Mesenchymal stem cell (in vitro differentiated cells and primary cell): ENCODE measurements around the gene MARK3.
A peak's percentile ranks its signal among the peaks of the same experiment; 100 is the strongest.

Experiments used
- DNase-seq: peaks from one replicate; pipeline ENCODE4 v3.0.0-alpha.2; 2013
- H2AFZ ChIP-seq: one replicate; pipeline ENCODE4 v1.6.1; 2013; ENCODE audit warnings: low read depth, mild to moderate bottlenecking, control low read depth, inconsistent platforms, low read length, moderate library complexity
- H2AK5ac ChIP-seq: 2 replicates; pipeline ENCODE4 v1.6.1; 2013; ENCODE audit warnings: low read length, moderate library complexity, mild to moderate bottlenecking, inconsistent platforms; ENCODE audit not compliant: severe bottlenecking
- H2BK120ac ChIP-seq: one replicate; pipeline ENCODE4 v1.6.1; 2013; ENCODE audit warnings: low read depth, mild to moderate bottlenecking, inconsistent platforms, low read length, moderate library complexity
- H2BK12ac ChIP-seq, 2 experiments: one replicate each; pipeline ENCODE4 v1.6.1; 2013; ENCODE audit warnings: inconsistent platforms in 2 of 2, low read length in 2 of 2, mild to moderate bottlenecking in 2 of 2, moderate library complexity in 2 of 2, control low read depth in 1 of 2
- H2BK15ac ChIP-seq: one replicate; pipeline ENCODE4 v1.6.1; 2013; ENCODE audit warnings: mild to moderate bottlenecking, low read depth, inconsistent platforms; ENCODE audit not compliant: poor library complexity, severe bottlenecking
- H2BK5ac ChIP-seq: 2 replicates; pipeline ENCODE4 v1.6.1; 2013; ENCODE audit warnings: low read depth, mild to moderate bottlenecking, low read length, control low read depth, inconsistent platforms; ENCODE audit not compliant: poor library complexity, severe bottlenecking
- H3K14ac ChIP-seq, 2 experiments: one replicate each; pipeline ENCODE4 v1.6.1; 2013; ENCODE audit warnings: inconsistent platforms in 2 of 2, low read length in 2 of 2, control low read depth in 1 of 2, mild to moderate bottlenecking in 1 of 2, moderate library complexity in 1 of 2
- H3K18ac ChIP-seq, 2 experiments: one replicate each; pipeline ENCODE4 v1.6.1; 2013; ENCODE audit warnings: inconsistent platforms in 2 of 2, low read length in 2 of 2, control low read depth in 1 of 2, low read depth in 1 of 2, mild to moderate bottlenecking in 1 of 2
- H3K23ac ChIP-seq, 2 experiments: one replicate each; pipeline ENCODE4 v1.6.1; 2013; ENCODE audit warnings: inconsistent platforms in 2 of 2, low read length in 2 of 2, mild to moderate bottlenecking in 2 of 2, moderate library complexity in 2 of 2, control low read depth in 1 of 2
- H3K27ac ChIP-seq: 2 replicates; pipeline ENCODE4 v1.5.1; 2013; ENCODE audit warnings: mild to moderate bottlenecking, moderate library complexity, low read length, control low read depth, inconsistent platforms; ENCODE audit not compliant: poor library complexity, severe bottlenecking
- H3K27me3 ChIP-seq, 2 experiments: 2 replicates each; pipeline versions ENCODE4 v1.6.1 to v1.7.0; 2013; ENCODE audit warnings: low read length in 2 of 2, mild to moderate bottlenecking in 2 of 2, moderate library complexity in 2 of 2, control low read depth in 1 of 2, inconsistent platforms in 1 of 2; ENCODE audit not compliant: control insufficient read depth in 1 of 2, insufficient read depth in 1 of 2
- H3K36me3 ChIP-seq, 2 experiments: 2 replicates each; pipeline versions ENCODE4 v1.6.1 to v1.7.0; 2013; ENCODE audit warnings: low read length in 2 of 2, control low read depth in 1 of 2, inconsistent platforms in 1 of 2, low read depth in 1 of 2, mild to moderate bottlenecking in 1 of 2; ENCODE audit not compliant: insufficient read depth in 2 of 2, control insufficient read depth in 1 of 2
- H3K4ac ChIP-seq, 2 experiments: one replicate each; pipeline ENCODE4 v1.6.1; 2013; ENCODE audit warnings: inconsistent platforms in 2 of 2, low read length in 2 of 2, mild to moderate bottlenecking in 2 of 2, moderate library complexity in 2 of 2, control low read depth in 1 of 2, low read depth in 1 of 2
- H3K4me1 ChIP-seq: 2 replicates; pipeline ENCODE4 v1.6.1; 2013; ENCODE audit warnings: low read depth, low read length, control low read depth; ENCODE audit not compliant: control insufficient read depth, insufficient read depth
- H3K4me2 ChIP-seq: 2 replicates; pipeline ENCODE4 v1.6.1; 2013; ENCODE audit warnings: low read length, mild to moderate bottlenecking, inconsistent platforms; ENCODE audit not compliant: poor library complexity, severe bottlenecking
- H3K4me3 ChIP-seq, 2 experiments: 2 replicates each; pipeline versions ENCODE4 v1.5.1 to v1.7.0; 2013; ENCODE audit warnings: low read length in 2 of 2, mild to moderate bottlenecking in 2 of 2, control low read depth in 1 of 2, low read depth in 1 of 2; ENCODE audit not compliant: insufficient read depth in 1 of 2
- H3K79me1 ChIP-seq: replicated peaks from 2 replicates; pipeline ENCODE4 v1.6.1; 2013; ENCODE audit warnings: mild to moderate bottlenecking, control low read depth, low read length, inconsistent platforms; ENCODE audit not compliant: poor library complexity, severe bottlenecking
- H3K9ac ChIP-seq: 2 replicates; pipeline ENCODE4 v1.7.0; 2013; ENCODE audit warnings: mild to moderate bottlenecking, low read length, moderate library complexity
- H3K9me3 ChIP-seq: 2 replicates; pipeline ENCODE4 v1.7.0; 2013; ENCODE audit warnings: mild to moderate bottlenecking, low read length; ENCODE audit not compliant: control insufficient read depth
- H4K8ac ChIP-seq: one replicate; pipeline ENCODE4 v1.6.1; 2013; ENCODE audit warnings: inconsistent platforms, mild to moderate bottlenecking, low read length, moderate library complexity
- H4K91ac ChIP-seq: one replicate; pipeline ENCODE4 v1.6.1; 2013; ENCODE audit warnings: mild to moderate bottlenecking, low read length, inconsistent platforms
- WGBS: methylation state at CpG from one replicate; pipeline ENCODE4 v1.1.7; 2013; ENCODE audit warnings: mixed read lengths; 5-methylcytosine and 5-hydroxymethylcytosine counted together

Gene MARK3

GRCh38 chr14:103380719-103381377 is 4.4 kb upstream of the MARK3 start:
- H4K91ac ChIP-seq: no peak overlapping the region
- H3K4me3 ChIP-seq: no peak overlapping the region
- H2BK5ac ChIP-seq: no peak overlapping the region
- no peak overlapping the region for H2BK12ac ChIP-seq
- 17% methylated on average over 1 of the region's 2 CpGs for WGBS
- H3K18ac ChIP-seq: no peak overlapping the region
- H3K36me3 ChIP-seq: no peaks in the 10 kb centered on the region
- no peak overlapping the region for H3K4ac ChIP-seq
- peaks cover 9% of the 10 kb centered on the region for H3K4me1 ChIP-seq
- no peak overlapping the region for H3K23ac ChIP-seq
- H2BK15ac ChIP-seq: no peak overlapping the region
- H3K27ac ChIP-seq: no peak overlapping the region
- H3K9ac ChIP-seq: no peak overlapping the region
- H2AK5ac ChIP-seq: no peak overlapping the region
- DNase-seq: no peak
- H2BK120ac ChIP-seq: no peak overlapping the region
- peaks cover 0 to 6% of the 10 kb centered on the region in 2 experiments for H3K27me3 ChIP-seq
- no peak overlapping the region for H3K14ac ChIP-seq
- H3K4me2 ChIP-seq: no peak overlapping the region
- H3K79me1 ChIP-seq: no peaks in the 10 kb centered on the region
- no peak overlapping the region for H2AFZ ChIP-seq
- H3K9me3 ChIP-seq: no peaks in the 10 kb centered on the region
- H4K8ac ChIP-seq: no peak overlapping the region

GRCh38 chr14:103382376-103382775 is 2.8 kb upstream of the MARK3 start:
- no peak overlapping the region for H3K23ac ChIP-seq
- H3K18ac ChIP-seq: peak overlapping the region in 1 of 2 experiments; percentile 38
- no peaks in the 10 kb centered on the region for H3K36me3 ChIP-seq
- H3K4me2 ChIP-seq: no peak overlapping the region
- no peak overlapping the region for H3K4ac ChIP-seq
- no peak overlapping the region for H3K14ac ChIP-seq
- no peak overlapping the region for H2BK5ac ChIP-seq
- no peak overlapping the region for H2BK120ac ChIP-seq
- DNase-seq: peak; percentile 95
- no peak overlapping the region for H2AFZ ChIP-seq
- H2BK12ac ChIP-seq: peak overlapping the region in 1 of 2 experiments; percentile 57
- WGBS: 54% methylated on average over 3 of the region's 4 CpGs
- H3K4me1 ChIP-seq: peaks cover 10% of the 10 kb centered on the region
- H3K27me3 ChIP-seq: peaks cover 0 to 6% of the 10 kb centered on the region in 2 experiments
- H3K9ac ChIP-seq: peak overlapping the region; percentile 43
- no peak overlapping the region for H3K27ac ChIP-seq
- H2BK15ac ChIP-seq: no peak overlapping the region
- H3K79me1 ChIP-seq: no peaks in the 10 kb centered on the region
- no peak overlapping the region for H4K91ac ChIP-seq
- H3K9me3 ChIP-seq: no peaks in the 10 kb centered on the region
- no peak overlapping the region for H3K4me3 ChIP-seq
- peak overlapping the region; percentile 13 for H2AK5ac ChIP-seq
- H4K8ac ChIP-seq: no peak overlapping the region

GRCh38 chr14:103384450-103385151 is 614 bp upstream of the MARK3 start:
- H3K4me1 ChIP-seq: peaks cover 14% of the 10 kb centered on the region
- H3K27me3 ChIP-seq: no peaks in the 10 kb centered on the region
- 13% methylated on average over 31 of the region's 31 CpGs for WGBS

More at GRCh38 chr14:103384450-103385151, 614 bp upstream of the MARK3 start:
- Histone ChIP-seq H3K36me3 (no peaks in the 10 kb centered on the region), H2AFZ (peak overlapping the region; percentile 79), H3K18ac (peak overlapping the region; percentile 59 to 75), H3K4ac (peak overlapping the region in 1 of 2 experiments; percentile 43), H4K91ac (no peak overlapping the region), H3K4me3 (peak overlapping the region; percentile 62 to 100), H2AK5ac (no peak overlapping the region), H2BK15ac (peak overlapping the region; percentile 16), H2BK12ac (peak overlapping the region in 1 of 2 experiments; percentile 82), H2BK120ac (no peak overlapping the region), H3K23ac (no peak overlapping the region), H3K79me1 (no peaks in the 10 kb centered on the region), H3K4me2 (peak overlapping the region; percentile 93), H2BK5ac (no peak overlapping the region), H3K27ac (peak overlapping the region; percentile 81), H3K9ac (peak overlapping the region; percentile 99), H4K8ac (peak overlapping the region; percentile 72), H3K9me3 (no peaks in the 10 kb centered on the region), H3K14ac (peak overlapping the region in 1 of 2 experiments; percentile 12)
- no peak for DNase-seq
